ENCODE measurements around the gene CIAO2B.

Gene CIAO2B

GRCh38 chr16:66886321-66886720 lies 47.9 kb downstream of the CIAO2B start:
- peak; percentile 27 for DNase-seq (ENCODE audit: low spot score)

- DNase-seq (ENCODE audit: low spot score), result no peak
These were observed 48.7 kb downstream of the CIAO2B start for GRCh38 chr16:66885491-66885890.

- no peak for DNase-seq (ENCODE audit: low spot score)
These were observed 51.5 kb downstream of the CIAO2B start for GRCh38 chr16:66882702-66883101.

Data from AG20443 (cell line).